Measurements from ENCODE around the gene NOTO.

NOTO gene

GRCh38 chr2:73210696-73211095 lies 8.3 kb downstream of the NOTO start:
- TF ChIP-seq ZFX (IDR thresholded peaks at IDR 0.05; ENCODE audit: borderline replicate concordance) (no peak), CTCF (IDR thresholded peaks at IDR 0.05) (no peak)
- no peak overlapping the region for H3K27ac ChIP-seq

GRCh38 chr2:73212098-73212447 lies 9.7 kb downstream of the NOTO start:
- TF ChIP-seq ZFX (IDR thresholded peaks at IDR 0.05; ENCODE audit: borderline replicate concordance) (no peak), CTCF (IDR thresholded peaks at IDR 0.05) (no peak)
- no peak overlapping the region for H3K27ac ChIP-seq

- TF ChIP-seq ZFX (IDR thresholded peaks at IDR 0.05; ENCODE audit: borderline replicate concordance) (no peak), CTCF (IDR thresholded peaks at IDR 0.05) (peak; percentile 94)
- peak overlapping the region; percentile 78; the same call in 1 of the 2 replicates for H3K27ac ChIP-seq
These were observed 10.2 kb downstream of the NOTO start for GRCh38 chr2:73212448-73213176.

GRCh38 chr2:73214120-73215035 lies 12.0 kb downstream of the NOTO start, which contains the start of gene SMYD5:
SMYD5 (plus strand) TSS chr2:73214245; CDS start chr2:73214267, 22 bp downstream.
- no peak for TF ChIP-seq ZFX (IDR thresholded peaks at IDR 0.05; ENCODE audit: borderline replicate concordance)
- TF ChIP-seq CTCF (IDR thresholded peaks at IDR 0.05) = no peak
- peak within 1 kb of the TSS; percentile 78 for H3K27ac ChIP-seq

GRCh38 chr2:73215254-73215653 lies 12.9 kb downstream of the NOTO start:
- H3K27ac ChIP-seq = peak overlapping the region; percentile 78; the same call in 1 of the 2 replicates
- no peak for TF ChIP-seq ZFX (IDR thresholded peaks at IDR 0.05; ENCODE audit: borderline replicate concordance)
- TF ChIP-seq CTCF (IDR thresholded peaks at IDR 0.05) = no peak

- no peak overlapping the region for H3K27ac ChIP-seq
- TF ChIP-seq CTCF (IDR thresholded peaks at IDR 0.05) (no peak), ZFX (IDR thresholded peaks at IDR 0.05; ENCODE audit: borderline replicate concordance) (no peak)
These were observed 14.8 kb downstream of the NOTO start for GRCh38 chr2:73217160-73217559.

GRCh38 chr2:73217826-73218225 lies 15.5 kb downstream of the NOTO start:
- H3K27ac ChIP-seq = no peak overlapping the region
- TF ChIP-seq CTCF (IDR thresholded peaks at IDR 0.05) (no peak), ZFX (IDR thresholded peaks at IDR 0.05; ENCODE audit: borderline replicate concordance) (no peak)
